SU-DHL-6 (cell line): ENCODE results near the gene XKR8.

ENCODE experiments used
- CTCF ChIP-seq: fragments of 200-600 bp; sonication (generic); IDR thresholded peaks from one replicate; pipeline ENCODE4 v1.5.1; 2017; ENCODE audit warnings: antibody characterized with exemption, mild to moderate bottlenecking, low read length, moderate library complexity; ENCODE audit not compliant: insufficient read depth, poor library complexity, severe bottlenecking
- EZH2phosphoT487 ChIP-seq: fragments of 200-600 bp; sonication (generic), shearing (Covaris generic); conservative IDR thresholded peaks from 2 replicates; pipeline ENCODE4 v1.6.1; 2018; ENCODE audit warnings: mild to moderate bottlenecking, antibody characterized with exemption, low read length, moderate library complexity, mixed read lengths

GRCh38 chr1:27959792-27960603 is at the start of gene XKR8:
- TF ChIP-seq CTCF (peak; percentile 17), EZH2phosphoT487 (no peak)
